H7 (cell line): ENCODE measurements around the gene CUX1. TPM values are rescaled to one million over a fixed set of nuclear protein-coding genes. Genes with fewer than 3 reads are reported as not detected.
"Not testable (repeated sequence)": the region's sequence is repeated elsewhere in the genome, so short reads cannot be mapped to it uniquely, and the experiment has no call there.

Experiments used
- DNase-seq: peaks from one replicate; pipeline ENCODE4 v3.0.0; 2012
- H3K27me3 ChIP-seq: 2 replicates; pipeline ENCODE4 v1.6.0; 2011; ENCODE audit warnings: mild to moderate bottlenecking, low read length; ENCODE audit not compliant: control insufficient read depth, insufficient read depth
- H3K36me3 ChIP-seq: replicated peaks from 2 replicates; pipeline ENCODE4 v1.5.1; 2011; ENCODE audit warnings: low read length; ENCODE audit not compliant: control insufficient read depth, insufficient read depth
- H3K4me3 ChIP-seq: 2 replicates; pipeline ENCODE4 v1.5.1; 2011; ENCODE audit warnings: low read depth, mild to moderate bottlenecking, control low read depth, low read length, moderate library complexity; ENCODE audit not compliant: insufficient read depth
- total RNA-seq: library from RNA; depleted of rRNA; stranded (reverse); fragments of >200 nt; shearing (Covaris generic); gene quantifications from 2 replicates; pipeline ENCODE4 v1.2.3, GENCODE V29; 2014; rRNA removed

Gene CUX1
- total RNA-seq, 1 experiment from 2014 or later: 28.2 TPM

DNA sequence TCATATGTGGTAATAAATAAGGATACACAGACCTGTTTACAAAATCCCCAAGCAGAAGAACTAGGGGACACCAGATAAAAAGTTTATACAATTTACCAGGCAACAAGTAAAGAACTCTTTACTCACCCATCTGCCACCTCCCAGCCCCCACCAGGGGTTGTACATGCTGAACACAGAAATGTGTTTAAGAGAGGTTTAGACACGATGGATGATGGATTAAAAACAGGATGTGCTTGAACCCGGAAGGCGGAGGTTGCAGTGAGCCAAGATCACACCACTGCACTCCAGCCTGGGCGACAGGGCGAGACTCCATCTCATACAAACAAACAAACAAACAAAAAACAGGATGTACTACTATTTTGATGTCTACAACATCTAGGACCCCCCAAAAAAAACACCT is 511.4 kb downstream of the CUX1 start:
- not testable (repeated sequence) for H3K27me3 ChIP-seq, H3K4me3 ChIP-seq, DNase-seq, H3K36me3 ChIP-seq

DNA sequence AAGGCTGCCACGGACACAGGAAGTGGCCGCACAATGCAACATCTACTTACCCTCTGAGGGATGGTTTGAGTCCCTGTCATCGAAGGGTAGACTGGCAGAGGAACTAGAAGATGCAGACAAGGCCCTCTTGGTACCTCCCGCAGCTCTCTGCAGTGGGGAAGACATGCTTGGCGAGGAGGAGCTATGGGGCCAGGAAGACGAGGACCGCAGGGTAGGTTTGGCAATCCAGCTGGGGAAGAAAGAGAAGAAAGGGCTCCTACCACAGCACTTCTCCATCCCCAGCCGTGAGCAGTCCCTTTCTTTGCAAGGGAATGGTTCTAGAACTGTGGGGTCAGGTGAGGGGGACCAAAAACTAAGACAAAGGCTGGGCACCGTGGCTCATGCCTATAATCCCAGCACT is 511.9 kb downstream of the CUX1 start:
- peak; percentile 6 for DNase-seq
- not testable (repeated sequence) for H3K4me3 ChIP-seq, H3K27me3 ChIP-seq, H3K36me3 ChIP-seq

DNA sequence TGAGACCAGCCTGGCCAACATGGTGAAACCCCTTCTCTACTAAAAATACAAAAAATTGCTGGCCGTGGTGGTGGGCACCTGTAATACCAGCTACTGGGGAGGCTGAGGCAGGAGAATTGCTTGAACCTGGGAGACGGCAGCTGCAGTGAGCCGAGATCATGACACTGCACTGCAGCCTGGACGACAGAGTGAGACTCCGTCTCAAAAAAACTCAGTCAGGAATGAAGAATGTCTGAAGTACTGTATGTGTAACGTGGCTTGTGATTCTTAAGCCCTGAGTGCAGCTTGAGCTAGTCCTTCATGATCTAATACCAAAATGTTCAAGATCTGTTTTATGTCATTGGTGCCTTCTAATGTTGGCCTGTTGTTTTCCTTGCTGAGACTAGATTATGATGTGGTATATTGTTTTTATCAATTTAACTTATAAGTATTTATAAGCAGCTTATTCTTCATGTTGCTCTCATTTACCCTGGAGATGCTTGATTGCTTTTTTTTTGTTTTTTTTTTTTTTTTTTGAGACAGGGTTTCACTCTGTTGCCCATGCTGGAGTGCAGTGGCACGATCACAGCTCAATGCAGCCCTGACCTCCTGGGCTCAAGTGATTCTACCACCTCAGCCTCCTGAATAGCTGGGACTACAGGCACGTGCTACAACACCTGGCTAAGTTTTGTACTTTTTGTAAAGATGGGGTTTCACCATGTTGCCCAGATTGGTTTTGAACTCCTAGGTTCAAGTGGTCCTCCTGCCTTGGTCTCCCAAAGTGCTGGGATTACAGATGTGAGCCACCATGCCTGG is 513.4 kb downstream of the CUX1 start:
- H3K36me3 ChIP-seq, H3K4me3 ChIP-seq, DNase-seq, H3K27me3 ChIP-seq: not testable (repeated sequence)

Other genes starting within 250 kb of the CUX1 start
- not detected in 2 replicates for gene MYL10, start 188.3 kb upstream of the CUX1 start, total RNA-seq